Ovary (tissue), 9 donors: ENCODE measurements around the gene ANKLE1. TPM values are rescaled to one million over a fixed set of nuclear protein-coding genes. Genes with fewer than 3 reads are reported as not detected.

Source experiments
- DNase-seq, 5 donors: peaks; one replicate each; pipeline ENCODE4 v3.0.0-alpha.2; 2019 to 2020
- H3K27ac ChIP-seq, 2 donors: fragments of 200-600 bp; one replicate each; pipeline versions ENCODE4 v1.5.1 to v1.8.0; 2019 to 2022
- H3K27me3 ChIP-seq: fragments of 200-600 bp; one replicate; pipeline ENCODE4 v1.8.0; 2022
- H3K36me3 ChIP-seq: fragments of 200-600 bp; sonication (generic); one replicate; pipeline ENCODE4 v1.5.1; 2019
- H3K4me1 ChIP-seq: one replicate; pipeline ENCODE4 v1.8.1; 2013; ENCODE audit warnings: mild to moderate bottlenecking, moderate library complexity; ENCODE audit not compliant: insufficient read depth
- H3K4me3 ChIP-seq: fragments of 200-600 bp; sonication (generic); one replicate; pipeline ENCODE4 v1.5.1; 2017
- H3K9me3 ChIP-seq, 2 donors: fragments of 200-600 bp in 1 of 2; sonication (generic) in 1 of 2; one replicate each; pipeline versions ENCODE4 v1.5.1 to v1.8.1; 2013 to 2019; ENCODE audit warnings: mild to moderate bottlenecking in 1 of 2, moderate library complexity in 1 of 2
- CTCF ChIP-seq, 3 donors: fragments of 450-650 bp in 2 of 3; fragments of 200-600 bp in 1 of 3; IDR thresholded peaks; one replicate each; pipeline versions ENCODE4 v1.5.1 to v1.8.0; 2016 to 2022; ENCODE audit warnings: antibody characterized with exemption in 3 of 3, mild to moderate bottlenecking in 1 of 3
- EP300 ChIP-seq: sonication (generic); formaldehyde crosslinking; IDR thresholded peaks from one replicate; pipeline ENCODE4 v1.6.1; 2017; ENCODE audit warnings: antibody characterized with exemption
- POLR2A ChIP-seq: fragments of 450-650 bp; IDR thresholded peaks from one replicate; pipeline ENCODE4 v1.6.1; 2017; ENCODE audit warnings: antibody characterized with exemption, mild to moderate bottlenecking, moderate library complexity
- WGBS, 3 donors: extraction: QIAGEN DNeasy Blood & Tissue Kit in 1 of 3; methylation state at CpG; one replicate each; pipeline versions ENCODE4 v1.1.5 to v1.1.7; 2013 to 2017; 5-methylcytosine and 5-hydroxymethylcytosine counted together
- intact Hi-C, 4 donors: fragments of 100-400 bp; cut with DNase I; formaldehyde crosslinking; loops; one replicate each; pipeline versions ENCODE4 v1.11.0 to v1.15.1; 2022 to 2023
- polyA plus RNA-seq, 2 donors: library from polyadenylated mRNA; stranded (reverse); fragments of 200-250 nt in 1 of 2; fragments of 350-450 nt in 1 of 2; fragmentation: Illumina TruSeq in 1 of 2; extraction: RNeasy Lipid Tissue Mini Kit (QIAGEN cat#74804) in 1 of 2; gene quantifications; one replicate each; pipeline ENCODE4 v1.2.3, GENCODE V29; 2013 to 2014
- total RNA-seq, 7 donors: library from RNA; depleted of rRNA in 2 of 7; stranded (reverse); fragments of >200 nt in 2 of 7; fragmentation: NEBNext Ultra II Directional in 3 of 7; extraction: Animal tissue kit (Norgen Biotek cat#: 25700) in 3 of 7; gene quantifications; one replicate each; pipeline versions ENCODE4 v1.1.0 to v1.2.4, GENCODE V29; 2016 to 2023
- donor health status: DM: no; HTN: no; CAD: no; lungs with moderate emphysema.
- donor health status: DM: no; HTN: no; CAD: no.
- donor health status: Bipolar disorder and iron deficiency.
- donor health status: DM: yes; HTN: yes; CAD: no.
- donor health status: DM: no; HTN: no; CAD: no.
- donor health status: DM: yes; HTN: yes; CAD: no.

The ANKLE1 gene
- total and polyA plus RNA-seq, 9 donors = 0.12 to 1.6 (median 0.81) TPM

- intact Hi-C loops = no loop called here
- Histone ChIP-seq H3K27ac (no peak overlapping the region), H3K9me3 (no peaks in the 10 kb centered on the region), H3K4me3 (peak overlapping the region; percentile 40), H3K36me3 (no peaks in the 10 kb centered on the region), H3K27me3 (no peaks in the 10 kb centered on the region), H3K4me1 (peaks cover 4% of the 10 kb centered on the region)
- no peak for TF ChIP-seq EP300
- TF ChIP-seq CTCF (IDR thresholded peaks at IDR 0.05) = peak in 2 of 3 donors; percentile 59 to 67
- WGBS, 3 donors = 5 to 21% (median 15%) methylated on average over 51 to 64 of the region's 64 CpGs
- peak; percentile 83 to 90 (median 85) for DNase-seq
Measured at GRCh38 chr19:17327654-17328516, 46.2 kb downstream of the ANKLE1 start.

DNA sequence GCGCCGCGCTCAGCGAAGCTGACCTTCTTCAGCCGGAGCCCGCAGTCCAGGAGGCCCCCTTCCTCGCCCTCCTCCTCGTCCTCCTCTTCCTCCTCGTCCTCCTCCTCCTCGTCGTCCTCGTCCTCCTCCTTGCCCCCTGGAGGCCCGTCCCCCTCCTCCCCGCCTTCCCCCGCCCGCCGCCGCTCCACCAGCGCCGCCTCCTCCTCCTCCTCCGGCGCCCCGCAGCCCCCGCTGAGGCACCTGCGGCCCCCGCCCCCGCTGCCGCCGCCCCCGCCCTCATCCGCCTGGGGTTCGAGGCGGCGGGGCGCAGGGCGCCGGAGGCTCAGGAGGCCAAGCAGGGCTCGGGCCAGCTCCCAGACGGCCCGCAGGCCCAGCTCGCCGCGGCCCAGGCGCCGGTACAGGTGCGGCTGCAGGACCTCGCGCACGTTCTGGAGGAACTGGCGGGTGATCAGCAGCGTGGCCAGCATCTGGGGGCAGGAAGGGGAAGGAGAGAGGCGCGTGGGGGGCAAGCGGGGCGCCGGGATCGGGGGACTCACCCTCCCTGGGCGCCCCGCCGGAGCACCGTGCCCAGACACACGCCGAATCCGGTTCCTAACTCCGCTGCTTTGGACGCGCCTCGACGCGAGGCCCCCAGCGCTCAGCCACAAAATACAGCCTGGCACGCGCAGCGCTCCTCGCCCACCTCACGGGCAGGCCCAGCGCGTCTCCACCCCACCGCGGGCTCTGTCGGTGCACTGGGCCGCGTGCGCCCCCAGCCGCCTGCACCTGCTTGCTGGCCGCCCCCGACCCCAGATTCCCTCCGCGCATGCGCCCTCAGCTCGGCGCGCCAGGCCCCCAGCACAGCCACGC lies 47.0 kb downstream of the ANKLE1 start:
- H3K4me1 ChIP-seq = peaks cover 4% of the 10 kb centered on the region
- intact Hi-C loops = no loop called here
- H3K36me3 ChIP-seq = no peaks in the 10 kb centered on the region
- WGBS, 3 donors = 9 to 19% (median 17%) methylated on average over 34 to 94 of the region's 94 CpGs
- no peak for DNase-seq
- H3K9me3 ChIP-seq = no peaks in the 10 kb centered on the region
- no peak overlapping the region for H3K27ac ChIP-seq
- TF ChIP-seq POLR2A (no peak), EP300 (no peak)
- peak overlapping the region; percentile 40 for H3K4me3 ChIP-seq
- no peaks in the 10 kb centered on the region for H3K27me3 ChIP-seq

- no peak for TF ChIP-seq CTCF (IDR thresholded peaks at IDR 0.05)
- no peak for TF ChIP-seq EP300
- no peak for TF ChIP-seq POLR2A
- no peaks in the 10 kb centered on the region for H3K27me3 ChIP-seq
- WGBS, 3 donors = 66 to 75% (median 73%) methylated on average over 47 to 51 of the region's 51 CpGs
- no peaks in the 10 kb centered on the region for H3K9me3 ChIP-seq
- peaks cover 4% of the 10 kb centered on the region for H3K4me1 ChIP-seq
- no peak overlapping the region for H3K4me3 ChIP-seq
- H3K36me3 ChIP-seq = no peaks in the 10 kb centered on the region
- H3K27ac ChIP-seq = no peak overlapping the region
- DNase-seq = no peak
- intact Hi-C loops = no loop called here
Measured at GRCh38 chr19:17329366-17330261, 47.9 kb downstream of the ANKLE1 start.

DNA sequence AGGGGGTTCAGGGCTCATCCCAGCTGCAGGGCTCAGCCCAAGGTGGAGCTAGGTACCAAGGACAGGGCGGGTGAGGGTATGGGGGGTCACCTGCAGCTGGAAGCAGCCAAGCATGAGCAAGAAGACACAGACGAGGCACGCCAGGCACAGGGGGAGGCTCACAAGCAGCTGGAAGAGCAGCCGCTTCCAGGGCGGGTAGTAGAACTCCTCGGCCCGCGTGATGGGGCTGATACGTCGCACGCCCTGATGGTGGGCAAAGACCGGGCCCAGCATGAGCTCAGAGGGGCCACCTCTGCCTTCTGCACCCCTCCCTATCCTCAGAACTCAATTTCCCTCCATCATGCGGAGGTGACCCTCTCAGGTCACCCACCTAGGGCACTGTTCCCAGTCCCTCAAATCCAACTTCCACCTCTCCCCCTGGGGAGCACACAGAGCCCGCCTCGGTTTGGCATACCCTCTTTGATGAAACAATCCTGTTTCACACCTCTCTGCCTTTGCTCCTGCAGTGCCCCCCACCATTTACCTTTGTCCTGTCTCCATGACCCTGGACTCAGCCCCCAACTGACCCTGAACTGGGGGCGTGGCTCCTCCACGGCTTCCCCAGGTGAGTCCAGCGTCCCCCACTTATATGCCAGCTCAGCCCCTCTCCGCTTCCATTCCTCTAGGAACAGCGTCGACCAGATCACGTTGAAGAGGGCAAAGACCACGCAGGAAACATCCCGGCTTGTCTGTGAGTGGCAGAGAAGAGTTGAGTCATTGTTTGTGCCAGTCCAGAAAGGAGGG lies 48.8 kb downstream of the ANKLE1 start:
- no peak overlapping the region for H3K27ac ChIP-seq
- peaks cover 7% of the 10 kb centered on the region for H3K4me1 ChIP-seq
- H3K36me3 ChIP-seq = no peaks in the 10 kb centered on the region
- no peaks in the 10 kb centered on the region for H3K27me3 ChIP-seq
- no peak for DNase-seq
- H3K4me3 ChIP-seq = no peak overlapping the region
- H3K9me3 ChIP-seq = no peaks in the 10 kb centered on the region
- intact Hi-C loops = no loop called here
- 89 to 93% (median 92%) methylated on average over 24 of the region's 24 CpGs for WGBS, 3 donors
- TF ChIP-seq CTCF (IDR thresholded peaks at IDR 0.05) = no peak
